Activated CD4-positive, alpha-beta memory T cell treated with anti-CD3 and anti-CD28 coated beads for 36 hours (primary cell): Measurements from ENCODE around the gene PPP1R18. TPM values are rescaled to one million over a fixed set of nuclear protein-coding genes. Genes with fewer than 3 reads are reported as not detected.
"Not testable (repeated sequence)": the region's sequence is repeated elsewhere in the genome, so short reads cannot be mapped to it uniquely, and the experiment has no call there.

ENCODE experiments used
- CTCF ChIA-PET: fragments of 350-600 bp; sonication (Branson Sonifier 250); formaldehyde crosslinking; loops from one replicate; lab custom pipeline; 2021; ENCODE audit warnings: antibody characterized with exemption, inconsistent platforms; lab: Charles Lee
- POLR2A ChIA-PET: fragments of 350-600 bp; sonication (Branson Sonifier 250); formaldehyde crosslinking; loops from one replicate; lab custom pipeline; 2021; ENCODE audit warnings: antibody characterized with exemption; lab: Charles Lee
- DNase-seq: peaks from one replicate; pipeline ENCODE4 v3.0.0-alpha.2; 2020
- H3K27ac Mint-ChIP-seq: one replicate; pipeline ENCODE4 v1.8.0; 2021; ENCODE audit warnings: mixed read lengths
- H3K27me3 Mint-ChIP-seq: one replicate; pipeline ENCODE4 v1.8.0; 2021; ENCODE audit warnings: mixed read lengths
- H3K36me3 Mint-ChIP-seq: one replicate; pipeline ENCODE4 v1.8.0; 2021; ENCODE audit warnings: mixed read lengths
- H3K4me1 Mint-ChIP-seq: one replicate; pipeline ENCODE4 v1.8.0; 2021; ENCODE audit warnings: low read depth, mixed read lengths
- H3K4me3 Mint-ChIP-seq: one replicate; pipeline ENCODE4 v1.8.0; 2021; ENCODE audit warnings: mild to moderate bottlenecking, mixed read lengths
- H3K9me3 Mint-ChIP-seq: one replicate; pipeline ENCODE4 v1.8.0; 2021; ENCODE audit warnings: mixed read lengths
- intact Hi-C: fragments of 100-400 bp; cut with micrococcal nuclease; formaldehyde crosslinking; loops from one replicate; pipeline ENCODE4 v1.15.1; 2023
- total RNA-seq, 2 experiments: library from RNA; stranded (reverse); gene quantifications; one replicate each; pipeline ENCODE4 v1.2.3, GENCODE V29; 2021

The PPP1R18 gene
- total RNA-seq, 2 experiments from 2014 or later: 172 to 183 TPM

DNA sequence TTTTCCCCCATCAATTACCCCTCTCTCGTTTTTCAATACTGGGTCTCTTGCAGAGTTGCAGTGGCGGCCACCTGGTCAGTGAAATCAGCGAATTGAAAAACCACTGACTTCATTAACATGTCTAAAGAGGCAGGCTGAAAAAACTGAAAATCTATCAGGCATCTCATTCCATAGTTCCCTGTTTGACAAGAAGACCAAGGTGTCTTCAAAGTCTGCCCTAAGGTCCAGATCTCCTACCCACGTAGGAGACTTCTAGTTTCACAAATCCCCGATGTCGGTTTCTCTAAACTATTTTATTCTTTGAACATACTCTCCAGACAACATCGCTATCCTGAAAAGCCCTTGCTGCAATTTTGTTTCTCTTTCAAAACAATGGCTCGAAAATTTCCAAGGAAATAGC, 32.9 kb upstream of the PPP1R18 start:
- Mint-ChIP-seq H3K4me3 (peak overlapping the region; percentile 92), H3K4me1 (peaks cover 54% of the 10 kb centered on the region), H3K9me3 (no peaks in the 10 kb centered on the region), H3K27me3 (peaks cover 1% of the 10 kb centered on the region), H3K27ac (peak overlapping the region; percentile 95), H3K36me3 (peaks cover 64% of the 10 kb centered on the region)
- ChIA-PET POLR2A (interaction anchor here (9.7 kb wide), 1 partner anchor 34 kb away, joined by 209 read pairs; the partner anchor contains the start of genes NRM and PPP1R18), CTCF (interaction anchor here (0.6 to 24.6 kb wide), 5 partner anchors 11 to 123 kb away, joined by 3 to 628 read pairs (median 3); partner anchors contain the start of gene DHX16)
- intact Hi-C loops: no loop called here
- DNase-seq: no peak

GRCh38 chr6:30717845-30718720, 31.6 kb upstream of the PPP1R18 start:
- DNase-seq, H3K9me3 Mint-ChIP-seq, H3K27me3 Mint-ChIP-seq: not testable (repeated sequence)
- ChIA-PET POLR2A (interaction anchor here (0.8 to 9.7 kb wide), 8 partner anchors 13 to 112 kb away, joined by 3 to 209 read pairs (median 6); partner anchors contain the start of genes DHX16, IER3, MRPS18B and NRM), CTCF (interaction anchor here (0.7 to 24.6 kb wide), 5 partner anchors 11 to 372 kb away, joined by 3 to 628 read pairs (median 3); partner anchors contain the start of gene DHX16)
- peaks cover 41% of the 10 kb centered on the region for H3K4me1 Mint-ChIP-seq
- peaks cover 62% of the 10 kb centered on the region for H3K36me3 Mint-ChIP-seq
- H3K27ac Mint-ChIP-seq: peak overlapping the region; percentile 99
- peak overlapping the region; percentile 92 for H3K4me3 Mint-ChIP-seq
- intact Hi-C loops: loop anchor here (1.0 to 2.0 kb wide), 5 partner anchors 24 to 161 kb away; partner anchors contain the start of genes ABCF1, FLOT1, GNL1 and MRPS18B

DNA sequence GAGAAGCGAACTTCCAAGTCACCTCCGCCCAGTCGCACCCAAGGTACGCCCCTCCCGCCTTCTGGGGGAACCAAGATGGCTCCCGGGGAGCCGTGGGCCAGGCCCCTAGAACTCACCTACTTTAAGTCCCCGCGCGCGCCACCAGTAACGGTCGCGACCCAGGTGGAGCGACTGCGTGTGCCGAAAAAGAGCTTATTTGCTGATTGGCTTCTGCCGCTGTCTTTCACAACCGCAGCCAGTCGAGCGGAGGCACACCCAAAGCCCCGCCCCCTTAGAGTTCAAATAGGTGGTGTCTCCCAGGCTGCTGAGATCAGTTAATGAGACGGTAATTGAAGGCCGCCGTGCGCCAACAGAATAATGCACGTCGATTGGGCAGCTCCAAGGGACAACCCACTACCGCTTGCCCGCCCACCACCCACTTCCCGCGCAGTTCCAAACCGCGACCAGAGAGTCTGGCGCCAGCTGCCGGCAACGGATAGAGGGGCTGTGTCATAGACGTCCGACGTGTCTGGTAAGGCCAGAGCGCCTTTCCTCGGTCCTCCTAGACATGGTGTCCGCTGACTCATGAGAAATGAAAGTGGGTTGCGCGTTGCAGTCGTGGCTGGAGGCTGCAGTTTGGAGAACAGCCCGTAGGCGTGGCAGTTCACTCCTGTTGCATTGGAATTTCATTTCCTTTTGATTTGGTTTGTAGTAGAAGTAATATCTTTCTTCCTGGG, 30.8 kb upstream of the PPP1R18 start, which contains the start of gene MDC1:
TSS of gene MDC1 (minus strand) at position 153 of the 716 bp plus-strand sequence. CDS start 2,106 bp downstream, outside the sequence.
- Mint-ChIP-seq H3K36me3 (peaks cover 62% of the 10 kb centered on the region), H3K4me1 (peaks cover 40% of the 10 kb centered on the region), H3K27me3 (no peaks in the 10 kb centered on the region), H3K27ac (peak within 1 kb of the TSS; percentile 99), H3K9me3 (no peaks in the 10 kb centered on the region), H3K4me3 (peak within 1 kb of the TSS; percentile 92)
- ChIA-PET POLR2A (interaction anchor here (0.5 to 9.7 kb wide), 14 partner anchors 11 to 160 kb away, joined by 3 to 209 read pairs (median 5); partner anchors contain the start of genes DHX16, IER3, MRPS18B and NRM), CTCF (interaction anchor here (0.5 to 24.6 kb wide), 7 partner anchors 10 to 371 kb away, joined by 3 to 628 read pairs (median 3); partner anchors contain the start of gene DHX16)
- intact Hi-C loops: loop anchor here (1.0 to 2.0 kb wide), 5 partner anchors 25 to 160 kb away; partner anchors contain the start of genes ABCF1, FLOT1, GNL1 and MRPS18B
- peak; percentile 100 for DNase-seq

DNA sequence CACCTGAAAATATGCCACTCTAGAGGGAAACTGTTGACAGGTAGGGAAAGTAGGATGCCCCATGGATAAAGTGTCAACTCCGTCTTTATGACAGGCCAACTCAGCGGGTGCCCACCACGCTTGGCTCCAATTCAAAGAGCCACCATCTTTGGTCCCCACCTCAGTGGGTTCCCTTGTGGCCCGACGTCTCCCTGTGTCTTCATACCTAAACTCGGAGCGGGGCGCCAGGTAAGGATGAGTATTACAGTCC, 30.4 kb upstream of the PPP1R18 start:
- H3K4me1 Mint-ChIP-seq: peaks cover 45% of the 10 kb centered on the region
- CTCF ChIA-PET: interaction anchor here (0.5 to 24.6 kb wide), 6 partner anchors 9 to 371 kb away, joined by 3 to 628 read pairs (median 4); partner anchors contain the start of gene DHX16
- no peaks in the 10 kb centered on the region for H3K9me3 Mint-ChIP-seq
- intact Hi-C loops: loop anchor here (1.0 to 2.0 kb wide), 5 partner anchors 25 to 160 kb away; partner anchors contain the start of genes ABCF1, FLOT1, GNL1 and MRPS18B
- H3K27ac Mint-ChIP-seq: peak overlapping the region; percentile 99
- peak overlapping the region; percentile 92 for H3K4me3 Mint-ChIP-seq
- no peaks in the 10 kb centered on the region for H3K27me3 Mint-ChIP-seq
- POLR2A ChIA-PET: interaction anchor here (0.7 to 9.7 kb wide), 11 partner anchors 11 to 159 kb away, joined by 3 to 209 read pairs (median 5); partner anchors contain the start of genes DHX16, IER3, MRPS18B and NRM
- DNase-seq: no peak
- peaks cover 62% of the 10 kb centered on the region for H3K36me3 Mint-ChIP-seq

GRCh38 chr6:30714263-30714662, 27.8 kb upstream of the PPP1R18 start:
- POLR2A ChIA-PET: no interaction called here
- intact Hi-C loops: no loop called here
- Mint-ChIP-seq H3K36me3 (peaks cover 62% of the 10 kb centered on the region), H3K4me3 (no peak overlapping the region), H3K9me3 (no peaks in the 10 kb centered on the region), H3K27ac (no peak overlapping the region), H3K4me1 (peaks cover 43% of the 10 kb centered on the region), H3K27me3 (no peaks in the 10 kb centered on the region)
- no peak for DNase-seq
- CTCF ChIA-PET: no interaction called here

DNA sequence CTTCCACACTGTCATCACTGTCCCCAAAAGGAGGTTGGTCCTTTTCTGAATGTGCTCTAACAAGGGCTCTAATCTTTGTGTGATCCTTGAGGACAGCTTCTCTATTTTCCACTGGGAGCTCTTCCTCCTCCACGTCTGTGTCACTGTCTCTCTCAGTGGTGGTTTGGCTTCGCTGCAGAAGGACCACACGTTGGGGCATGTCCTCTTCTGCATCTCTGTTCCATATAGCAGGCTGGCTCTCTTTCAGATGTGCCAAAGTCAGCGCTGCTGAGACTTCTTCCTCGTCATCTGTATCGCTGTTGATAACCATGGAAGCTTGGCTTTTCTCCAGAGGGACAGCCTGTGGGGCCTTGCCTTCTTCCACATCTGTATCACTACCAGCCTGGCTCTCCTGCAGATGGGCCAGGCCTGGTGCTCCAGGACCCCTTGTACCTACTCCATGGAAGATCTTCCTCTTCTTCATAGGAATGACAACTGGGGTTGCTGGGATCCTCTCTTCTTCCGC, 26.0 kb upstream of the PPP1R18 start:
- Mint-ChIP-seq H3K36me3 (peaks cover 68% of the 10 kb centered on the region), H3K4me3 (no peak overlapping the region), H3K27ac (no peak overlapping the region), H3K9me3 (no peaks in the 10 kb centered on the region), H3K4me1 (peaks cover 31% of the 10 kb centered on the region), H3K27me3 (no peaks in the 10 kb centered on the region)
- intact Hi-C loops: no loop called here
- POLR2A ChIA-PET: interaction anchor here (1.5 kb wide), 1 partner anchor 25 kb away, joined by 3 read pairs; no protein-coding TSS in a partner anchor
- CTCF ChIA-PET: interaction anchor here (0.7 to 3.3 kb wide), 6 partner anchors 10 to 367 kb away, joined by 3 to 11 read pairs (median 4); no protein-coding TSS in a partner anchor
- DNase-seq: no peak

DNA sequence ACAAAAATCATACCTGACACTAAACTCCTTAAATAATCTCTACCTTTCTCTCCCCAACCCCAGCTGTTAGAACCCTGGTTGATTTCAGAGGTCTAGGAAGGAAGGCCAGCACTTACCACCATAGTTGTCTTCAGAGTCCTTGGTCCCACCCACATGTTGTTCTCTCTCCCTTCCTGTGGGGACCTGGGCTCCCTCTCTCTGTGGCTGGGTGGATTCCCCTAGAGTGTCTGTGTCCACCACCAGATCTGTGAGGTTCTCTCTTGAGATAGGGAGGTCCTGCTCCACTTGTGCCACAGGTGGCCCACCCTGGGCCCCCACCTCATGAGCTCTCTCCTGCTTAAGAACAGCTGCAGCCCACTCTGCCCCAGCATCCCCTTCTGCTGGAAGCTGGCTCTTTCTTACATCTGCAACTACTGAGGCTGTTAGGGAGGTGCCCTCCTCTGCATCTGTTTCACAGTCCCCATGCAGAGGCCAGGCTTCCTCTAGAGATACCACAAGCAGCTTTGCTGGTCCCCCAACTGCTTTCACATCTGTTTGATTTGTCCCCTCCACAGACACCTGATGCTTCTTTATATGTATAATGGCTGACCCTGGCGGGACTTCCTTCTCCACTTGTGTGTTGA, 25.4 kb upstream of the PPP1R18 start:
- CTCF ChIA-PET: interaction anchor here (0.7 to 3.3 kb wide), 5 partner anchors 15 to 368 kb away, joined by 3 to 11 read pairs (median 4); no protein-coding TSS in a partner anchor

DNA sequence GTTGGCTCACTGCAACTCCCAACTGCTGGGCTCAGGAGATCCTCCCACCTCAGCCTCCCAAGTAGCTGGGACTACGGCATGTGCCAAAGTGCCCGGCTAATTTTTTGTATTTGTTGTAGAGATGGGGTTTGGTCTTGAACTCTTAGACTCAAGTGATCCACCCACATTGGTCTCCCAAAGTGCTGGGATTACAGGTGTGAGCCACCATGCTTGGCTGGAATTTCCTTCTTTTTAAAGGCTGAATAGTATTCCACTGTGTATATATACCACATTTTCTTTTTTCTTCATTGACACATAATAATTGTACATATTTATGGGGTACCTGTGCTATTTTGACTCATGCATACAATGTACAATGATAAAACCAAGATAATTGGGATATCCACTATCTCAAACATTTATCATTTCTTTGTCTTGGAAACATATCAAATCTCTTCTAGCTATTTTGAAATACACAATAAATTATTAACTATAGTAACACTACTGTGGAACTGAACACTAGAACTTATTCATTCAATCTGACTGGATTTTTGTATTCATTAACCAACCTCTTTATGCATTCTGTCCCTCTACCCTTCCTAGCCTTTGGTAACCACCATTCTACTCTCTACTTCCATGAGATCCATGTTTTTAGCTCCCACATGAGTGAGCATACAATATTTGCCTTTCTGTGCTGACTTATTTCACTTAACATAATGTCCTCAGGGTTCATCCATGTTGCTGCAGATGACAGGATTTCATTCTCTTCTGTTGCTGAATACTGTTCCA, 22.8 kb upstream of the PPP1R18 start:
- DNase-seq: no peak
- peaks cover 12% of the 10 kb centered on the region for H3K4me1 Mint-ChIP-seq
- no peaks in the 10 kb centered on the region for H3K27me3 Mint-ChIP-seq
- H3K9me3 Mint-ChIP-seq: no peaks in the 10 kb centered on the region
- no peak overlapping the region for H3K4me3 Mint-ChIP-seq
- H3K27ac Mint-ChIP-seq: no peak overlapping the region
- intact Hi-C loops: no loop called here
- ChIA-PET POLR2A (no interaction called here), CTCF (interaction anchor here (3.3 kb wide), 1 partner anchor 30 kb away, joined by 11 read pairs; no protein-coding TSS in a partner anchor)
- H3K36me3 Mint-ChIP-seq: peaks cover 68% of the 10 kb centered on the region

More for the DNA sequence above, 25.4 kb upstream of the PPP1R18 start:
- peaks cover 31% of the 10 kb centered on the region for H3K4me1 Mint-ChIP-seq
- no peaks in the 10 kb centered on the region for H3K27me3 Mint-ChIP-seq
- intact Hi-C loops: no loop called here
- no peak overlapping the region for H3K27ac Mint-ChIP-seq
- no peak for DNase-seq
- POLR2A ChIA-PET: interaction anchor here (1.5 kb wide), 1 partner anchor 25 kb away, joined by 3 read pairs; no protein-coding TSS in a partner anchor
- H3K36me3 Mint-ChIP-seq: peaks cover 69% of the 10 kb centered on the region
- H3K9me3 Mint-ChIP-seq: no peaks in the 10 kb centered on the region
- H3K4me3 Mint-ChIP-seq: no peak overlapping the region

- ChIA-PET POLR2A (no interaction called here), CTCF (interaction anchor here (0.6 kb wide), 1 partner anchor 10 kb away, joined by 3 read pairs; the partner anchor contains the start of gene MDC1)
- Mint-ChIP-seq H3K27me3 (no peaks in the 10 kb centered on the region), H3K36me3 (peaks cover 68% of the 10 kb centered on the region), H3K4me3 (no peak overlapping the region), H3K9me3 (no peaks in the 10 kb centered on the region), H3K27ac (no peak overlapping the region), H3K4me1 (peaks cover 8% of the 10 kb centered on the region)
- intact Hi-C loops: no loop called here
- no peak for DNase-seq
Measured at GRCh38 chr6:30707281-30707850, 20.9 kb upstream of the PPP1R18 start.

- Mint-ChIP-seq H3K27ac (no peak overlapping the region), H3K36me3 (peaks cover 56% of the 10 kb centered on the region), H3K4me1 (no peaks in the 10 kb centered on the region), H3K4me3 (no peak overlapping the region), H3K27me3 (no peaks in the 10 kb centered on the region), H3K9me3 (no peaks in the 10 kb centered on the region)
- no peak for DNase-seq
- ChIA-PET CTCF (interaction anchor here (0.8 to 1.4 kb wide), 2 partner anchors 27 to 373 kb away, joined by 4 read pairs; no protein-coding TSS in a partner anchor), POLR2A (interaction anchor here (0.8 kb wide), 1 partner anchor 12 kb away, joined by 3 read pairs; the partner anchor contains the start of gene MDC1)
- intact Hi-C loops: no loop called here
Measured at GRCh38 chr6:30705620-30706019, 19.2 kb upstream of the PPP1R18 start.
